Uterus (tissue), 4 donors: ENCODE data around the gene USP37. TPM values are rescaled to one million over a fixed set of nuclear protein-coding genes. Genes with fewer than 3 reads are reported as not detected.
A peak's percentile ranks its signal among the peaks of the same experiment; 100 is the strongest.

ENCODE experiments used
- DNase-seq, 2 donors: peaks; one replicate each; pipeline ENCODE4 v3.0.0-alpha.2; 2019 to 2020
- H3K27ac ChIP-seq, 2 donors: fragments of 200-600 bp; sonication (generic); 1 replicate in 1 of 2; 2 replicates in 1 of 2; pipeline ENCODE4 v1.5.1; 2016 to 2018
- H3K27me3 ChIP-seq, 2 donors: fragments of 200-600 bp; sonication (generic); one replicate each; pipeline ENCODE4 v1.5.1; 2018 to 2019; ENCODE audit warnings: control low read depth in 1 of 2
- H3K36me3 ChIP-seq, 2 donors: fragments of 200-600 bp; sonication (generic); one replicate each; pipeline ENCODE4 v1.5.1; 2019; ENCODE audit warnings: control low read depth in 1 of 2
- H3K4me1 ChIP-seq, 2 donors: fragments of 200-600 bp; sonication (generic); one replicate each; pipeline ENCODE4 v1.5.1; 2018 to 2019; ENCODE audit warnings: control low read depth in 1 of 2
- H3K4me3 ChIP-seq, 2 donors: fragments of 200-600 bp; sonication (generic); 1 replicate in 1 of 2; 2 replicates in 1 of 2; pipeline ENCODE4 v1.5.1; 2018 to 2019; ENCODE audit warnings: mild to moderate bottlenecking in 1 of 2
- H3K9me3 ChIP-seq, 2 donors: fragments of 200-600 bp; sonication (generic); one replicate each; pipeline ENCODE4 v1.5.1; 2019; ENCODE audit warnings: control low read depth in 1 of 2
- CTCF ChIP-seq, 4 experiments: fragments of 200-600 bp in 2 of 4; fragments of 450-650 bp in 2 of 4; sonication (generic) in 2 of 4; IDR thresholded peaks; one replicate each; pipeline ENCODE4 v1.5.1; 2016 to 2019; ENCODE audit warnings: antibody characterized with exemption in 4 of 4, mild to moderate bottlenecking in 2 of 4, moderate library complexity in 1 of 4
- POLR2A ChIP-seq, 2 donors: fragments of 450-650 bp; IDR thresholded peaks; one replicate each; pipeline ENCODE4 v1.6.1; 2016; ENCODE audit warnings: antibody characterized with exemption in 2 of 2, mild to moderate bottlenecking in 1 of 2, moderate library complexity in 1 of 2
- intact Hi-C: fragments of 100-400 bp; cut with DNase I; formaldehyde crosslinking; loops from one replicate; pipeline ENCODE4 v1.15.1; 2023; ENCODE audit warnings: low total_unique reads
- total RNA-seq, 4 donors: library from RNA; depleted of rRNA in 3 of 4; stranded (reverse); fragments of >200 nt in 3 of 4; gene quantifications; one replicate each; pipeline versions ENCODE4 v1.1.0 to v1.2.4, GENCODE V29; 2014 to 2023
- donor health status: DM: yes; HTN: yes; CAD: no.

USP37 gene
- total RNA-seq, 4 donors from 2014 or later = 9.1 to 59.3 (median 20.7) TPM

GRCh38 chr2:218570850-218571249 lies 2.7 kb upstream of the USP37 start:
- no peak overlapping the region for H3K4me3 ChIP-seq
- peaks cover 0 to 13% of the 10 kb centered on the region in 2 donors for H3K4me1 ChIP-seq
- no peaks in the 10 kb centered on the region for H3K9me3 ChIP-seq
- no peaks in the 10 kb centered on the region for H3K27me3 ChIP-seq
- intact Hi-C loops = no loop called here
- H3K36me3 ChIP-seq = no peaks in the 10 kb centered on the region
- no peak for DNase-seq
- H3K27ac ChIP-seq = peak overlapping the region in 1 of 2 donors; percentile 94
- TF ChIP-seq POLR2A (IDR thresholded peaks at IDR 0.05) (no peak), CTCF (IDR thresholded peaks at IDR 0.05) (no peak)

GRCh38 chr2:218569661-218570500 lies 1.7 kb upstream of the USP37 start:
- Histone ChIP-seq H3K36me3 (no peaks in the 10 kb centered on the region), H3K27me3 (no peaks in the 10 kb centered on the region), H3K4me1 (peaks cover 0 to 13% of the 10 kb centered on the region in 2 donors), H3K9me3 (no peaks in the 10 kb centered on the region), H3K4me3 (peak overlapping the region; percentile 63 to 95), H3K27ac (peak overlapping the region; percentile 92 to 94)
- DNase-seq = no peak
- intact Hi-C loops = no loop called here
- TF ChIP-seq POLR2A (IDR thresholded peaks at IDR 0.05) (no peak), CTCF (IDR thresholded peaks at IDR 0.05) (no peak)

DNA sequence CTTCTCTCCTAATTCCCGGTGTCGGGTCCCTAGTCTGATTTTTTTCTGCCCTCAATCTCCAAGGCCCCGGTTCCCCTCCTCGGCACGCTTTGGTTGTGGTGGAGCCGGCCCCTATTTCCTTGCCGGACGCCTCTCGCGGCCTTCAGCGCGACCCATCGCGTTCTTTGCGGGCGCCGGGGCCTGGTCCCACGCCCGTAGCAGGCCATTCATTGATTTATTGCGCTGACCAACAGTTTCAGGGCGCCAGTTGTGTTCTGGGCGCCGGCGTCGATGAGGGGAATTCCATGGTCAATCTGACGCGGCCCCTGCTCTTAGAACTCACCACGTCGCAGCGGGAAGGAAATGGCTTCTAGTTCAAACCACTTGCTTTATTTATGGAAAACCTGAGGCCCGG lies 884 bp upstream of the USP37 start:
- intact Hi-C loops = no loop called here
- H3K27ac ChIP-seq = peak overlapping the region; percentile 92 to 94
- peaks cover 0 to 13% of the 10 kb centered on the region in 2 donors for H3K4me1 ChIP-seq
- TF ChIP-seq CTCF (IDR thresholded peaks at IDR 0.05) (no peak), POLR2A (IDR thresholded peaks at IDR 0.05) (no peak)
- H3K36me3 ChIP-seq = no peaks in the 10 kb centered on the region
- H3K27me3 ChIP-seq = no peaks in the 10 kb centered on the region
- DNase-seq = peak; percentile 32 to 40
- peak overlapping the region; percentile 63 to 95 for H3K4me3 ChIP-seq
- no peaks in the 10 kb centered on the region for H3K9me3 ChIP-seq

- Histone ChIP-seq H3K27ac (peak overlapping the region; percentile 92 to 94), H3K27me3 (no peaks in the 10 kb centered on the region)
Measured at GRCh38 chr2:218567797-218568189, 358 bp downstream of the USP37 start.

More at GRCh38 chr2:218567797-218568189, 358 bp downstream of the USP37 start:
- peaks cover 0 to 13% of the 10 kb centered on the region in 2 donors for H3K4me1 ChIP-seq
- H3K9me3 ChIP-seq = no peaks in the 10 kb centered on the region
- intact Hi-C loops = no loop called here
- TF ChIP-seq POLR2A (IDR thresholded peaks at IDR 0.05) = no peak
- no peak for TF ChIP-seq CTCF (IDR thresholded peaks at IDR 0.05)
- no peak for DNase-seq
- H3K36me3 ChIP-seq = no peaks in the 10 kb centered on the region
- peak overlapping the region; percentile 63 to 95 for H3K4me3 ChIP-seq
